SIG-M5 treated with dmso at 0.1 percent for 504 hours (cell line): Measurements from ENCODE around the gene RPL28.

Experiments
- DNase-seq: peaks from one replicate; lab custom pipeline; 2025; ENCODE audit not compliant: unreplicated experiment; lab: John Stamatoyannopoulos, UW

The RPL28 gene

GRCh38 chr19:55353356-55353802 is 32.4 kb upstream of the RPL28 start:
- DNase-seq: no peak

- peak; percentile 41 for DNase-seq
Observed at GRCh38 chr19:55353803-55354697, 31.7 kb upstream of the RPL28 start.

- DNase-seq: no peak
Observed at GRCh38 chr19:55354698-55355212, 31.0 kb upstream of the RPL28 start, which contains the start of gene COX6B2. Gene COX6B2, minus strand, starts transcription at chr19:55354719. Its CDS starts 198 bp downstream, at chr19:55354521.

- DNase-seq: no peak
Observed at GRCh38 chr19:55355213-55355821, 30.4 kb upstream of the RPL28 start.

GRCh38 chr19:55358493-55358892 is 27.2 kb upstream of the RPL28 start:
- no peak for DNase-seq

- DNase-seq: no peak
Observed at GRCh38 chr19:55358943-55359908, 26.5 kb upstream of the RPL28 start.

- DNase-seq: no peak
Observed at GRCh38 chr19:55360902-55361301, 24.8 kb upstream of the RPL28 start.

- no peak for DNase-seq
Observed at GRCh38 chr19:55362174-55362989, 23.4 kb upstream of the RPL28 start.

GRCh38 chr19:55362990-55363716 is 22.6 kb upstream of the RPL28 start, which contains the start of gene GARIN5B:
Gene GARIN5B, minus strand, starts transcription at chr19:55363260. Its CDS starts 194 bp downstream, at chr19:55363066.
- no peak for DNase-seq

GRCh38 chr19:55365245-55365644 is 20.5 kb upstream of the RPL28 start:
- DNase-seq: no peak

GRCh38 chr19:55365964-55366363 is 19.8 kb upstream of the RPL28 start:
- no peak for DNase-seq

GRCh38 chr19:55366790-55367189 is 18.9 kb upstream of the RPL28 start:
- no peak for DNase-seq

GRCh38 chr19:55368106-55368505 is 17.6 kb upstream of the RPL28 start:
- no peak for DNase-seq

GRCh38 chr19:55368701-55369563 is 16.8 kb upstream of the RPL28 start:
- no peak for DNase-seq

GRCh38 chr19:55369653-55370304 is 16.0 kb upstream of the RPL28 start:
- DNase-seq: no peak

GRCh38 chr19:55370305-55370988 is 15.3 kb upstream of the RPL28 start, which contains the start of gene IL11:
Gene IL11, minus strand, starts transcription at chr19:55370463. Its CDS starts 153 bp downstream, at chr19:55370310.
- no peak for DNase-seq
